Measurements from ENCODE around the gene SLC38A9.

SLC38A9 gene

GRCh38 chr5:55618318-55618717 lies 93.8 kb downstream of the SLC38A9 start:
- H3K9ac ChIP-seq (ENCODE audit: low read depth, low read length, poor library complexity): no peak overlapping the region
- no peak overlapping the region for H3K4me3 ChIP-seq (ENCODE audit: low read length in 2 of 2)
- no peak overlapping the region for H2BK15ac ChIP-seq (ENCODE audit: low read length)
- no peaks in the 10 kb centered on the region for H3K4me1 ChIP-seq (ENCODE audit: control insufficient read depth in 2 of 2, insufficient read depth in 1 of 2, low read depth in 1 of 2, low read length in 2 of 2)
- H3K14ac ChIP-seq (ENCODE audit: low read length): no peak overlapping the region
- H2BK120ac ChIP-seq (ENCODE audit: low read depth, low read length): no peak overlapping the region
- H3K27ac ChIP-seq (replicated peaks; ENCODE audit: low read length): no peak overlapping the region
- H3K36me3 ChIP-seq (replicated peaks in 1 of 2; ENCODE audit: control insufficient read depth in 2 of 2, insufficient read depth in 2 of 2, low read length in 2 of 2): no peaks in the 10 kb centered on the region
- H4K8ac ChIP-seq (ENCODE audit: low read depth, low read length): no peak overlapping the region
- no peak overlapping the region for H2AFZ ChIP-seq (ENCODE audit: low read length)
- no peak overlapping the region for H4K91ac ChIP-seq (ENCODE audit: low read depth, low read length, poor library complexity)
- H3K4ac ChIP-seq (ENCODE audit: low read length): no peak overlapping the region
- WGBS, 2 donors (ENCODE audit: extremely low coverage in 2 of 2, insufficient read length in 2 of 2, insufficient replicate concordance in 1 of 2): no CpG with 5 or more reads among the region's 5 CpGs
- DNase-seq (ENCODE audit: low spot score): no peak
- no peak overlapping the region for H3K23ac ChIP-seq (ENCODE audit: low read depth, low read length, poor library complexity)
- no peaks in the 10 kb centered on the region for H3K27me3 ChIP-seq (ENCODE audit: control insufficient read depth in 3 of 3, insufficient read depth in 3 of 3, low read depth in 1 of 3, low read length in 3 of 3)
- H3K79me1 ChIP-seq (ENCODE audit: low read depth, low read length): no peaks in the 10 kb centered on the region
- H2BK12ac ChIP-seq (ENCODE audit: low read length): no peak overlapping the region
- H3K9me3 ChIP-seq (replicated peaks in 1 of 2; ENCODE audit: control insufficient read depth in 2 of 2, insufficient read depth in 1 of 2, low read depth in 1 of 2, low read length in 2 of 2): no peaks in the 10 kb centered on the region
- H3K4me2 ChIP-seq (ENCODE audit: insufficient read depth, low read length, poor library complexity, severe bottlenecking): no peak overlapping the region
- H2BK5ac ChIP-seq (ENCODE audit: low read length): no peak overlapping the region
- no peak overlapping the region for H2AK5ac ChIP-seq (ENCODE audit: low read depth, low read length)
- H3K18ac ChIP-seq (ENCODE audit: low read length): no peak overlapping the region

GRCh38 chr5:55613112-55613868 lies 98.8 kb downstream of the SLC38A9 start:
- H3K27me3 ChIP-seq (ENCODE audit: control insufficient read depth in 3 of 3, insufficient read depth in 3 of 3, low read depth in 1 of 3, low read length in 3 of 3): no peaks in the 10 kb centered on the region
- H3K18ac ChIP-seq (ENCODE audit: low read length): no peak overlapping the region
- no peak overlapping the region for H2BK5ac ChIP-seq (ENCODE audit: low read length)
- H3K36me3 ChIP-seq (replicated peaks in 1 of 2; ENCODE audit: control insufficient read depth in 2 of 2, insufficient read depth in 2 of 2, low read length in 2 of 2): no peaks in the 10 kb centered on the region
- H3K9ac ChIP-seq (ENCODE audit: low read depth, low read length, poor library complexity): no peak overlapping the region
- H2BK15ac ChIP-seq (ENCODE audit: low read length): no peak overlapping the region
- no peak overlapping the region for H3K4me3 ChIP-seq (ENCODE audit: low read length in 2 of 2)
- H3K79me1 ChIP-seq (ENCODE audit: low read depth, low read length): no peaks in the 10 kb centered on the region
- WGBS, 2 donors (ENCODE audit: extremely low coverage in 2 of 2, insufficient read length in 2 of 2, insufficient replicate concordance in 1 of 2): no CpG with 5 or more reads among the region's 39 CpGs
- no peak overlapping the region for H3K23ac ChIP-seq (ENCODE audit: low read depth, low read length, poor library complexity)
- no peak overlapping the region for H4K8ac ChIP-seq (ENCODE audit: low read depth, low read length)
- H3K9me3 ChIP-seq (replicated peaks in 1 of 2; ENCODE audit: control insufficient read depth in 2 of 2, insufficient read depth in 1 of 2, low read depth in 1 of 2, low read length in 2 of 2): no peaks in the 10 kb centered on the region
- no peak for DNase-seq (ENCODE audit: low spot score)
- no peak overlapping the region for H2BK120ac ChIP-seq (ENCODE audit: low read depth, low read length)
- no peak overlapping the region for H4K91ac ChIP-seq (ENCODE audit: low read depth, low read length, poor library complexity)
- no peak overlapping the region for H3K4me2 ChIP-seq (ENCODE audit: insufficient read depth, low read length, poor library complexity, severe bottlenecking)
- H3K14ac ChIP-seq (ENCODE audit: low read length): peak overlapping the region; percentile 38
- no peak overlapping the region for H2BK12ac ChIP-seq (ENCODE audit: low read length)
- H3K4me1 ChIP-seq (ENCODE audit: control insufficient read depth in 2 of 2, insufficient read depth in 1 of 2, low read depth in 1 of 2, low read length in 2 of 2): no peaks in the 10 kb centered on the region
- no peak overlapping the region for H3K27ac ChIP-seq (replicated peaks; ENCODE audit: low read length)
- peak overlapping the region; percentile 52 for H2AK5ac ChIP-seq (ENCODE audit: low read depth, low read length)
- no peak overlapping the region for H2AFZ ChIP-seq (ENCODE audit: low read length)
- no peak overlapping the region for H3K4ac ChIP-seq (ENCODE audit: low read length)

- H2AK5ac ChIP-seq (ENCODE audit: low read depth, low read length): no peak overlapping the region
- H3K14ac ChIP-seq (ENCODE audit: low read length): no peak overlapping the region
- no peak overlapping the region for H2BK15ac ChIP-seq (ENCODE audit: low read length)
- no peaks in the 10 kb centered on the region for H3K36me3 ChIP-seq (replicated peaks in 1 of 2; ENCODE audit: control insufficient read depth in 2 of 2, insufficient read depth in 2 of 2, low read length in 2 of 2)
- H2BK5ac ChIP-seq (ENCODE audit: low read length): no peak overlapping the region
- no peak overlapping the region for H3K4ac ChIP-seq (ENCODE audit: low read length)
- no peaks in the 10 kb centered on the region for H3K27me3 ChIP-seq (ENCODE audit: control insufficient read depth in 3 of 3, insufficient read depth in 3 of 3, low read depth in 1 of 3, low read length in 3 of 3)
- H2AFZ ChIP-seq (ENCODE audit: low read length): no peak overlapping the region
- no peaks in the 10 kb centered on the region for H3K79me1 ChIP-seq (ENCODE audit: low read depth, low read length)
- H3K9me3 ChIP-seq (replicated peaks in 1 of 2; ENCODE audit: control insufficient read depth in 2 of 2, insufficient read depth in 1 of 2, low read depth in 1 of 2, low read length in 2 of 2): no peaks in the 10 kb centered on the region
- no peak overlapping the region for H3K4me2 ChIP-seq (ENCODE audit: insufficient read depth, low read length, poor library complexity, severe bottlenecking)
- no peak overlapping the region for H2BK12ac ChIP-seq (ENCODE audit: low read length)
- no peak for DNase-seq (ENCODE audit: low spot score)
- H2BK120ac ChIP-seq (ENCODE audit: low read depth, low read length): no peak overlapping the region
- H3K23ac ChIP-seq (ENCODE audit: low read depth, low read length, poor library complexity): no peak overlapping the region
- no peak overlapping the region for H4K8ac ChIP-seq (ENCODE audit: low read depth, low read length)
- H3K27ac ChIP-seq (replicated peaks; ENCODE audit: low read length): no peak overlapping the region
- no peak overlapping the region for H3K9ac ChIP-seq (ENCODE audit: low read depth, low read length, poor library complexity)
- no peak overlapping the region for H3K18ac ChIP-seq (ENCODE audit: low read length)
- H3K4me1 ChIP-seq (ENCODE audit: control insufficient read depth in 2 of 2, insufficient read depth in 1 of 2, low read depth in 1 of 2, low read length in 2 of 2): no peaks in the 10 kb centered on the region
- no peak overlapping the region for H3K4me3 ChIP-seq (ENCODE audit: low read length in 2 of 2)
- H4K91ac ChIP-seq (ENCODE audit: low read depth, low read length, poor library complexity): no peak overlapping the region
Measured at GRCh38 chr5:55610542-55610941, 101.6 kb downstream of the SLC38A9 start.

- H3K27me3 ChIP-seq (ENCODE audit: control insufficient read depth in 3 of 3, insufficient read depth in 3 of 3, low read depth in 1 of 3, low read length in 3 of 3): no peaks in the 10 kb centered on the region
- H2BK120ac ChIP-seq (ENCODE audit: low read depth, low read length): no peak overlapping the region
- no peak overlapping the region for H3K14ac ChIP-seq (ENCODE audit: low read length)
- no peak overlapping the region for H2AK5ac ChIP-seq (ENCODE audit: low read depth, low read length)
- no peak overlapping the region for H3K27ac ChIP-seq (replicated peaks; ENCODE audit: low read length)
- H3K4me2 ChIP-seq (ENCODE audit: insufficient read depth, low read length, poor library complexity, severe bottlenecking): no peak overlapping the region
- H3K4me3 ChIP-seq (ENCODE audit: low read length in 2 of 2): no peak overlapping the region
- H4K8ac ChIP-seq (ENCODE audit: low read depth, low read length): no peak overlapping the region
- no peak for DNase-seq (ENCODE audit: low spot score)
- no peaks in the 10 kb centered on the region for H3K79me1 ChIP-seq (ENCODE audit: low read depth, low read length)
- no CpG with 5 or more reads among the region's 1 CpG for WGBS, 2 donors (ENCODE audit: extremely low coverage in 2 of 2, insufficient read length in 2 of 2, insufficient replicate concordance in 1 of 2)
- H3K9ac ChIP-seq (ENCODE audit: low read depth, low read length, poor library complexity): no peak overlapping the region
- H3K18ac ChIP-seq (ENCODE audit: low read length): no peak overlapping the region
- H2BK15ac ChIP-seq (ENCODE audit: low read length): no peak overlapping the region
- H3K9me3 ChIP-seq (replicated peaks in 1 of 2; ENCODE audit: control insufficient read depth in 2 of 2, insufficient read depth in 1 of 2, low read depth in 1 of 2, low read length in 2 of 2): no peaks in the 10 kb centered on the region
- no peak overlapping the region for H4K91ac ChIP-seq (ENCODE audit: low read depth, low read length, poor library complexity)
- no peak overlapping the region for H3K4ac ChIP-seq (ENCODE audit: low read length)
- H2BK12ac ChIP-seq (ENCODE audit: low read length): no peak overlapping the region
- H2AFZ ChIP-seq (ENCODE audit: low read length): no peak overlapping the region
- no peaks in the 10 kb centered on the region for H3K36me3 ChIP-seq (replicated peaks in 1 of 2; ENCODE audit: control insufficient read depth in 2 of 2, insufficient read depth in 2 of 2, low read length in 2 of 2)
- no peak overlapping the region for H2BK5ac ChIP-seq (ENCODE audit: low read length)
- no peak overlapping the region for H3K23ac ChIP-seq (ENCODE audit: low read depth, low read length, poor library complexity)
- no peaks in the 10 kb centered on the region for H3K4me1 ChIP-seq (ENCODE audit: control insufficient read depth in 2 of 2, insufficient read depth in 1 of 2, low read depth in 1 of 2, low read length in 2 of 2)
Measured at GRCh38 chr5:55609413-55609812, 102.7 kb downstream of the SLC38A9 start.
